ENCODE data around the gene CELF6. TPM values are rescaled to one million over a fixed set of nuclear protein-coding genes. Genes with fewer than 3 reads are reported as not detected.

CELF6 gene
- total and polyA plus RNA-seq, 2 experiments from 2014 or later = 0.40 to 2.4 TPM

- Histone ChIP-seq H3K9me2 (replicated peaks; ENCODE audit: insufficient read depth) (no peaks in the 10 kb centered on the region), H3K27ac (no peak overlapping the region), H3K4me1 (ENCODE audit: insufficient read depth) (no peaks in the 10 kb centered on the region), H4K20me1 (ENCODE audit: insufficient read depth, poor library complexity, severe bottlenecking) (no peaks in the 10 kb centered on the region), H3K4me3 (no peak overlapping the region), H2AFZ (no peak overlapping the region), H3K4me2 (no peak overlapping the region), H3K79me2 (no peaks in the 10 kb centered on the region), H3K9me3 (ENCODE audit: low read depth) (no peaks in the 10 kb centered on the region), H3K27me3 (no peaks in the 10 kb centered on the region), H3K36me3 (replicated peaks; ENCODE audit: insufficient read depth, low read depth) (no peaks in the 10 kb centered on the region)
- DNase-seq (ENCODE audit: low spot score) = no peak
- TF ChIP-seq EZH2phosphoT487 (IDR thresholded peaks at IDR 0.05; ENCODE audit: low read depth, severe bottlenecking, unreplicated experiment) = no peak
- no peak for TF ChIP-seq EZH2 (IDR thresholded peaks at IDR 0.05; ENCODE audit: borderline replicate concordance)
- TF ChIP-seq CTCF (IDR thresholded peaks at IDR 0.05; ENCODE audit: poor library complexity) = no peak
- 56% methylated on average over 1 of the region's 1 CpG for WGBS (ENCODE audit: low lambda C conversion rate, missing lambda C conversion rate)
Observed at GRCh38 chr15:72302955-72303354, 17.0 kb downstream of the CELF6 start.

DNA sequence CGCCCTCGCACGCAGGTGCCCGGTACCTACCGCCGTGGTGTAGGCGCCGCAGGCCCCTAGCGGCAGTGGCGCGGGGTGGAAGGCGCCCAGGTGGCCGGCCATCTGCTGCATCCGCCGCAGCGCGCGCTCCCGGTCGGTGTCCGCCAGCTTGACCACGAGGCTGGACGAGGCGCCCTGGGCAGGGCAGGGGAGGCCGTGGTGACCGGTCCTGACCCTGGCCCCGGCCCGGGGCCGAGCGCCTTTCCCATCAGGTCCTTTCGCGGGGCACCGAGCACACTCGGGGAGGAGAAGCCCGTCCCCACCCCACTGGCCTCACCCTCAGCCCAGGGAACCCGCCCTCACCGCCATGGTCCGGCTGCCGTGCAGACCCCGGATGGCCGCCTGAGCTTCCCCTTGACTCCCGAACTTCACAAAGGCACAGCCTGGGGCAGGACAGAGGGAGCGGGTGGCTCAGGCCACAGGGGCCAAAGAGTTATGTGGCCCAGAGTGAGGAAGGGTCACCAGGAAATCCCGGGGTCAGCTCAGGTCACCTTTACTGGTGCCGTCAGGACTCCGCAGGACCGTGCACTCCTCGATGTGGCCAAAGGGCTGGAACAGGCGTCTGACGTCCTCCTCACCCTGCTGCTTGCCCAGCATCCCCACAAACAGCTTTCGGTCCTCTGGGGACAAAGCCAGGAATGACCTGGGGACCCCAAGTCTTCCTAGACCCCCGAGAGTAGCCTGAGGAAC, 30.2 kb downstream of the CELF6 start:
- no peaks in the 10 kb centered on the region for H3K9me2 ChIP-seq (replicated peaks; ENCODE audit: insufficient read depth)
- TF ChIP-seq CTCF (IDR thresholded peaks at IDR 0.05; ENCODE audit: poor library complexity) = no peak
- no peak for TF ChIP-seq EZH2phosphoT487 (IDR thresholded peaks at IDR 0.05; ENCODE audit: low read depth, severe bottlenecking, unreplicated experiment)
- TF ChIP-seq EZH2 (IDR thresholded peaks at IDR 0.05; ENCODE audit: borderline replicate concordance) = no peak
- H4K20me1 ChIP-seq (ENCODE audit: insufficient read depth, poor library complexity, severe bottlenecking) = no peaks in the 10 kb centered on the region
- no peaks in the 10 kb centered on the region for H3K9me3 ChIP-seq (ENCODE audit: low read depth)
- no peak overlapping the region for H2AFZ ChIP-seq
- no peak overlapping the region for H3K4me2 ChIP-seq
- H3K27me3 ChIP-seq = no peaks in the 10 kb centered on the region
- H3K27ac ChIP-seq = no peak overlapping the region
- no peak for DNase-seq (ENCODE audit: low spot score)
- H3K79me2 ChIP-seq = no peaks in the 10 kb centered on the region
- H3K36me3 ChIP-seq (replicated peaks; ENCODE audit: insufficient read depth, low read depth) = no peaks in the 10 kb centered on the region
- 93% methylated on average over 41 of the region's 52 CpGs for WGBS (ENCODE audit: low lambda C conversion rate, missing lambda C conversion rate)
- no peak overlapping the region for H3K4me3 ChIP-seq
- H3K4me1 ChIP-seq (ENCODE audit: insufficient read depth) = no peaks in the 10 kb centered on the region

DNA sequence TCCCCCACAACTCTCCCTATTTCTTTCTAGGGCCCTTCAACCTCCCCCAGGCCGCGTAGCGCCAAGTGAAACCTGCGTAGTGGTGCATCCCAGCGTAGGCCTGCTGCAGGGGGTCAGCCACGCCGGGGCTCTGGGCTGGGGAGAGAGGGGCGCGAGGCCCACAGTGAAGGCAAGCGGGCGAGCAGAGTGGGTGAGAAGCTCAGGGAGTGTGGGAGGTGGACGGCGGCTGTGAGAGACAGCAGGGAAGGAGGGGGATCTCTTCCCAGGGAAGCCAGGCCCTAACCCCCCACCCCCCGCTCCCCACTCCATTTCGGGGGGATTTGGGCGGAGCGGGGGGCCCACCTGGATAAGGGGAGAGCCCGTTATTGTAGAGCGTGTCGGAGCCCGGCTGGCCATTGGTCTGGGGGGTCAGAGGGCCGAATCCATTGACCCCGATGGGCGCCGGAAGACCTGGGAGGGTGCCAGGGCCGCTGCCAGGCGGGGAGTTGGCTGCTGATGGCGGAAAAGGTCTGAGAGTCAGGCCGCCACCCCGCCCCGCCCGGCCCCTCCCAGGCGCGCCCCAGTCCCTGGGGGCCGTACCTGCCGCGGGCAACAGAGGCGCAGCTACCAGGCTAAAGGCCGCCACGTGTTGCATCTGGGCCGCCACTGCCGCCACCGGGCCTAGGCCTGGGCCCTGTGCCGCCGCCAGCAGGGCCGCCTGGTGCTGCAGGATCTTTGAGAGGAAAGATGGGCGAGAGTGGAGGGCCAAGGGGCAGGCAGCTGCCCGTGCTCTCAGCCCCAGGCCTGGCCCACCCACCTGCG, 31.0 kb downstream of the CELF6 start:
- no peaks in the 10 kb centered on the region for H3K27me3 ChIP-seq
- no peaks in the 10 kb centered on the region for H4K20me1 ChIP-seq (ENCODE audit: insufficient read depth, poor library complexity, severe bottlenecking)
- no peak overlapping the region for H3K27ac ChIP-seq
- H3K4me1 ChIP-seq (ENCODE audit: insufficient read depth) = no peaks in the 10 kb centered on the region
- no peak overlapping the region for H3K4me2 ChIP-seq
- no peak for TF ChIP-seq EZH2phosphoT487 (IDR thresholded peaks at IDR 0.05; ENCODE audit: low read depth, severe bottlenecking, unreplicated experiment)
- no peak for TF ChIP-seq CTCF (IDR thresholded peaks at IDR 0.05; ENCODE audit: poor library complexity)
- no peak for TF ChIP-seq EZH2 (IDR thresholded peaks at IDR 0.05; ENCODE audit: borderline replicate concordance)
- DNase-seq (ENCODE audit: low spot score) = no peak
- whole genome bisulfite sequencing (ENCODE audit: low lambda C conversion rate, missing lambda C conversion rate) = 96% methylated on average over 16 of the region's 49 CpGs
- no peaks in the 10 kb centered on the region for H3K9me3 ChIP-seq (ENCODE audit: low read depth)
- H3K9me2 ChIP-seq (replicated peaks; ENCODE audit: insufficient read depth) = no peaks in the 10 kb centered on the region
- H3K79me2 ChIP-seq = no peaks in the 10 kb centered on the region
- H2AFZ ChIP-seq = no peak overlapping the region
- no peaks in the 10 kb centered on the region for H3K36me3 ChIP-seq (replicated peaks; ENCODE audit: insufficient read depth, low read depth)
- H3K4me3 ChIP-seq = no peak overlapping the region
